GM23338 (cell line): ENCODE results near the gene SPNS3. TPM values are rescaled to one million over a fixed set of nuclear protein-coding genes. Genes with fewer than 3 reads are reported as not detected.

ENCODE experiments used
- ATAC-seq: fragments of 200-7000 bp; cut with Tn5 transposase; 3 replicates; pipeline ENCODE4 v1.9.1; 2020
- DNase-seq: peaks from one replicate; pipeline ENCODE4 v3.0.0-alpha.2; 2015; ENCODE audit warnings: low spot score
- H2AFZ ChIP-seq: fragments of 200-600 bp; sonication (generic); 2 replicates; pipeline ENCODE4 v1.8.0; 2016; ENCODE audit warnings: antibody characterized with exemption, mild to moderate bottlenecking, moderate library complexity
- H3F3A ChIP-seq: fragments of 200-600 bp; sonication (generic); replicated peaks from 2 replicates; pipeline ENCODE4 v1.8.0; 2017; ENCODE audit warnings: antibody characterized with exemption, mixed run types, low read depth
- H3K27ac ChIP-seq: fragments of 200-600 bp; sonication (generic); 2 replicates; pipeline ENCODE4 v1.6.1; 2016; ENCODE audit warnings: low read depth
- H3K27me3 ChIP-seq: fragments of 200-600 bp; sonication (generic); 2 replicates; pipeline ENCODE4 v1.8.0; 2016; ENCODE audit warnings: mild to moderate bottlenecking, mixed run types, moderate library complexity; ENCODE audit not compliant: insufficient read depth
- H3K36me3 ChIP-seq: fragments of 200-600 bp; sonication (generic); 2 replicates; pipeline ENCODE4 v1.8.0; 2016; ENCODE audit warnings: mild to moderate bottlenecking; ENCODE audit not compliant: insufficient read depth
- H3K4me1 ChIP-seq: fragments of 200-600 bp; sonication (generic); 2 replicates; pipeline ENCODE4 v1.8.0; 2016; ENCODE audit warnings: mild to moderate bottlenecking, moderate library complexity; ENCODE audit not compliant: insufficient read depth
- H3K4me2 ChIP-seq: fragments of 200-600 bp; sonication (generic); 2 replicates; pipeline ENCODE4 v1.7.1; 2017; ENCODE audit warnings: mixed run types
- H3K4me3 ChIP-seq: fragments of 200-600 bp; sonication (generic); 2 replicates; pipeline ENCODE4 v1.6.1; 2016; ENCODE audit warnings: mixed run types
- H3K79me2 ChIP-seq: fragments of 200-600 bp; sonication (generic); replicated peaks from 2 replicates; pipeline ENCODE4 v1.8.0; 2017; ENCODE audit warnings: mild to moderate bottlenecking; ENCODE audit not compliant: insufficient read depth
- H3K9me2 ChIP-seq: fragments of 200-600 bp; sonication (generic); 2 replicates; pipeline ENCODE4 v1.8.0; 2017; ENCODE audit not compliant: insufficient read depth
- H4K20me1 ChIP-seq: fragments of 200-600 bp; sonication (generic); replicated peaks from 2 replicates; pipeline ENCODE4 v1.8.0; 2017; ENCODE audit warnings: mild to moderate bottlenecking; ENCODE audit not compliant: insufficient read depth
- H3K27ac Mint-ChIP-seq: 2 replicates; pipeline ENCODE4 v1.8.0; 2020; ENCODE audit warnings: inconsistent platforms, mild to moderate bottlenecking, moderate library complexity, mixed read lengths
- H3K27me3 Mint-ChIP-seq: 3 replicates; pipeline ENCODE4 v1.8.0; 2022; ENCODE audit warnings: low read depth, mild to moderate bottlenecking, moderate library complexity, mixed read lengths, inconsistent platforms; ENCODE audit not compliant: insufficient read depth, poor library complexity
- H3K36me3 Mint-ChIP-seq: 3 replicates; pipeline ENCODE4 v1.8.0; 2021; ENCODE audit warnings: low read depth, mild to moderate bottlenecking, inconsistent platforms, moderate library complexity, mixed read lengths
- H3K4me1 Mint-ChIP-seq: 3 replicates; pipeline ENCODE4 v1.8.0; 2020; ENCODE audit warnings: mild to moderate bottlenecking, inconsistent platforms, mixed read lengths
- H3K4me3 Mint-ChIP-seq: 3 replicates; pipeline ENCODE4 v1.8.0; 2021; ENCODE audit warnings: moderate library complexity, mild to moderate bottlenecking, inconsistent platforms, mixed read lengths
- H3K9me3 Mint-ChIP-seq: 3 replicates; pipeline ENCODE4 v1.8.0; 2020; ENCODE audit warnings: moderate library complexity, mild to moderate bottlenecking, inconsistent platforms, mixed read lengths
- CREB1 ChIP-seq: fragments of 250-450 bp; sonication (Bioruptor Pico); IDR thresholded peaks from 2 replicates; pipeline ENCODE4 v1.5.0; 2020; ENCODE audit warnings: low read depth, mild to moderate bottlenecking, moderate library complexity
- CTCF ChIP-seq, 2 experiments: fragments of 200-600 bp in 1 of 2; sonication (generic) in 1 of 2; conservative IDR thresholded peaks; 2 replicates each; pipeline versions ENCODE4 v1.5.1 to v1.6.1; 2016 to 2017; ENCODE audit warnings: antibody characterized with exemption in 2 of 2, low read depth in 2 of 2, mild to moderate bottlenecking in 2 of 2, moderate library complexity in 1 of 2
- ETS1 ChIP-seq: IDR thresholded peaks from 2 replicates; pipeline ENCODE4 v1.6.1; 2016; ENCODE audit warnings: antibody characterized with exemption
- EZH2 ChIP-seq: fragments of 200-600 bp; sonication (generic); IDR thresholded peaks from one replicate; pipeline ENCODE4 v1.8.0; 2017; ENCODE audit warnings: antibody characterized with exemption, mild to moderate bottlenecking, low read depth; ENCODE audit not compliant: unreplicated experiment
- EZH2phosphoT487 ChIP-seq: fragments of 200-600 bp; sonication (generic); IDR thresholded peaks from one replicate; pipeline ENCODE4 v1.8.1; 2018; ENCODE audit warnings: antibody characterized with exemption; ENCODE audit not compliant: unreplicated experiment
- JUNB ChIP-seq: IDR thresholded peaks from one replicate; pipeline ENCODE4 v1.6.1; 2016; ENCODE audit warnings: antibody characterized with exemption; ENCODE audit not compliant: unreplicated experiment
- NANOG ChIP-seq: IDR thresholded peaks from 2 replicates; pipeline ENCODE4 v1.6.1; 2016; ENCODE audit warnings: antibody characterized with exemption, borderline replicate concordance
- POLR2AphosphoS5 ChIP-seq: IDR thresholded peaks from 2 replicates; pipeline ENCODE4 v1.6.1; 2016; ENCODE audit warnings: antibody characterized with exemption, low read depth
- STAT1 ChIP-seq: IDR thresholded peaks from one replicate; pipeline ENCODE4 v1.6.1; 2016; ENCODE audit warnings: antibody characterized with exemption; ENCODE audit not compliant: unreplicated experiment
- ZNF114 ChIP-seq: fragments of 250-450 bp; sonication (Bioruptor Pico); IDR thresholded peaks from 2 replicates; pipeline ENCODE4 v1.5.0; 2020; ENCODE audit warnings: mild to moderate bottlenecking, moderate library complexity
- ZNF331 ChIP-seq: fragments of 250-450 bp; sonication (Bioruptor Pico); IDR thresholded peaks from 2 replicates; pipeline ENCODE4 v1.5.0; 2020; ENCODE audit warnings: low read depth, mild to moderate bottlenecking, moderate library complexity
- polyA plus RNA-seq: library from polyadenylated mRNA; unstranded; fragments of >200 nt; fragmentation: Nextera tagmentation; extraction: Ambion mirVana; gene quantifications from 2 replicates; pipeline ENCODE4 v1.2.1, GENCODE V29; 2016
- total RNA-seq: library from RNA; depleted of rRNA; stranded (reverse); fragments of >200 nt; shearing (Covaris generic); gene quantifications from 2 replicates; pipeline ENCODE4 v1.2.3, GENCODE V29; 2014
- TF ChIP-seq, protein P1 (sequence below): fragments of 250-450 bp; sonication (Bioruptor Pico); IDR thresholded peaks from 2 replicates; pipeline ENCODE4 v1.5.0; 2020; ENCODE audit warnings: mild to moderate bottlenecking, moderate library complexity
- TF ChIP-seq, protein P2 (sequence below): IDR thresholded peaks from one replicate; pipeline ENCODE4 v1.6.1; 2018; ENCODE audit warnings: antibody characterized with exemption; ENCODE audit not compliant: unreplicated experiment

The SPNS3 gene
- total and polyA plus RNA-seq, 2 experiments from 2014 or later, result not detected

DNA sequence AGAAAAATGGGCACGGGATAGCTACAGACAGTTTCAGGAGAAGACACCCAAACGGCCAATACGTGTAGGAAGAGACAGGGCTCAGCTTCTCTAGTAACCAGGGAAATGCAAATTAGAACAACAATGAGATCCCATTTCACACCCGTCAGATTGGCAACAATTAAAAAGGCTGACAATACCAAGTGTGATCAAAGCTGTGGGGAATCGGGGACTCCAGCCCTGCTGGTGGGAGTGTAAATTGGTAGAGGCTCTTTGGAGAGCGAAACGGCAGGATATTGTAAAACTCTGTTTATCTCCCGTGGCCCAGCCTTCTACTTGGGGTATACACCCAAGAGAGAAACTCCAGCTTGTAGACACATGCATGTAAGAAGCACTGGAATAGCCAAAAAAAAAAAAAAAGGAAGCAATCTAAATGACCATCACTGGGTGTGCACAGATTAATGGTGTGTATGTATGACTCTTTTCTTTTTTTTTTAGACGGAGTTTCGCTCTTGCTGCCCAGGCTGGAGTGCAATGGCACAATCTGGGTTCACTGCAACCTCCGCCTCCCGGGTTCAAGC lies 93.9 kb downstream of the SPNS3 start:
- Mint-ChIP-seq H3K4me1 (peaks cover 12% of the 10 kb centered on the region), H3K27me3 (peaks cover 63% of the 10 kb centered on the region), H3K27ac (no peak overlapping the region), H3K36me3 (no peaks in the 10 kb centered on the region; the same call in 2 of the 3 replicates), H3K4me3 (no peak overlapping the region), H3K9me3 (no peaks in the 10 kb centered on the region)
- no peak overlapping the region for H2AFZ ChIP-seq
- TF ChIP-seq, protein P1, sequence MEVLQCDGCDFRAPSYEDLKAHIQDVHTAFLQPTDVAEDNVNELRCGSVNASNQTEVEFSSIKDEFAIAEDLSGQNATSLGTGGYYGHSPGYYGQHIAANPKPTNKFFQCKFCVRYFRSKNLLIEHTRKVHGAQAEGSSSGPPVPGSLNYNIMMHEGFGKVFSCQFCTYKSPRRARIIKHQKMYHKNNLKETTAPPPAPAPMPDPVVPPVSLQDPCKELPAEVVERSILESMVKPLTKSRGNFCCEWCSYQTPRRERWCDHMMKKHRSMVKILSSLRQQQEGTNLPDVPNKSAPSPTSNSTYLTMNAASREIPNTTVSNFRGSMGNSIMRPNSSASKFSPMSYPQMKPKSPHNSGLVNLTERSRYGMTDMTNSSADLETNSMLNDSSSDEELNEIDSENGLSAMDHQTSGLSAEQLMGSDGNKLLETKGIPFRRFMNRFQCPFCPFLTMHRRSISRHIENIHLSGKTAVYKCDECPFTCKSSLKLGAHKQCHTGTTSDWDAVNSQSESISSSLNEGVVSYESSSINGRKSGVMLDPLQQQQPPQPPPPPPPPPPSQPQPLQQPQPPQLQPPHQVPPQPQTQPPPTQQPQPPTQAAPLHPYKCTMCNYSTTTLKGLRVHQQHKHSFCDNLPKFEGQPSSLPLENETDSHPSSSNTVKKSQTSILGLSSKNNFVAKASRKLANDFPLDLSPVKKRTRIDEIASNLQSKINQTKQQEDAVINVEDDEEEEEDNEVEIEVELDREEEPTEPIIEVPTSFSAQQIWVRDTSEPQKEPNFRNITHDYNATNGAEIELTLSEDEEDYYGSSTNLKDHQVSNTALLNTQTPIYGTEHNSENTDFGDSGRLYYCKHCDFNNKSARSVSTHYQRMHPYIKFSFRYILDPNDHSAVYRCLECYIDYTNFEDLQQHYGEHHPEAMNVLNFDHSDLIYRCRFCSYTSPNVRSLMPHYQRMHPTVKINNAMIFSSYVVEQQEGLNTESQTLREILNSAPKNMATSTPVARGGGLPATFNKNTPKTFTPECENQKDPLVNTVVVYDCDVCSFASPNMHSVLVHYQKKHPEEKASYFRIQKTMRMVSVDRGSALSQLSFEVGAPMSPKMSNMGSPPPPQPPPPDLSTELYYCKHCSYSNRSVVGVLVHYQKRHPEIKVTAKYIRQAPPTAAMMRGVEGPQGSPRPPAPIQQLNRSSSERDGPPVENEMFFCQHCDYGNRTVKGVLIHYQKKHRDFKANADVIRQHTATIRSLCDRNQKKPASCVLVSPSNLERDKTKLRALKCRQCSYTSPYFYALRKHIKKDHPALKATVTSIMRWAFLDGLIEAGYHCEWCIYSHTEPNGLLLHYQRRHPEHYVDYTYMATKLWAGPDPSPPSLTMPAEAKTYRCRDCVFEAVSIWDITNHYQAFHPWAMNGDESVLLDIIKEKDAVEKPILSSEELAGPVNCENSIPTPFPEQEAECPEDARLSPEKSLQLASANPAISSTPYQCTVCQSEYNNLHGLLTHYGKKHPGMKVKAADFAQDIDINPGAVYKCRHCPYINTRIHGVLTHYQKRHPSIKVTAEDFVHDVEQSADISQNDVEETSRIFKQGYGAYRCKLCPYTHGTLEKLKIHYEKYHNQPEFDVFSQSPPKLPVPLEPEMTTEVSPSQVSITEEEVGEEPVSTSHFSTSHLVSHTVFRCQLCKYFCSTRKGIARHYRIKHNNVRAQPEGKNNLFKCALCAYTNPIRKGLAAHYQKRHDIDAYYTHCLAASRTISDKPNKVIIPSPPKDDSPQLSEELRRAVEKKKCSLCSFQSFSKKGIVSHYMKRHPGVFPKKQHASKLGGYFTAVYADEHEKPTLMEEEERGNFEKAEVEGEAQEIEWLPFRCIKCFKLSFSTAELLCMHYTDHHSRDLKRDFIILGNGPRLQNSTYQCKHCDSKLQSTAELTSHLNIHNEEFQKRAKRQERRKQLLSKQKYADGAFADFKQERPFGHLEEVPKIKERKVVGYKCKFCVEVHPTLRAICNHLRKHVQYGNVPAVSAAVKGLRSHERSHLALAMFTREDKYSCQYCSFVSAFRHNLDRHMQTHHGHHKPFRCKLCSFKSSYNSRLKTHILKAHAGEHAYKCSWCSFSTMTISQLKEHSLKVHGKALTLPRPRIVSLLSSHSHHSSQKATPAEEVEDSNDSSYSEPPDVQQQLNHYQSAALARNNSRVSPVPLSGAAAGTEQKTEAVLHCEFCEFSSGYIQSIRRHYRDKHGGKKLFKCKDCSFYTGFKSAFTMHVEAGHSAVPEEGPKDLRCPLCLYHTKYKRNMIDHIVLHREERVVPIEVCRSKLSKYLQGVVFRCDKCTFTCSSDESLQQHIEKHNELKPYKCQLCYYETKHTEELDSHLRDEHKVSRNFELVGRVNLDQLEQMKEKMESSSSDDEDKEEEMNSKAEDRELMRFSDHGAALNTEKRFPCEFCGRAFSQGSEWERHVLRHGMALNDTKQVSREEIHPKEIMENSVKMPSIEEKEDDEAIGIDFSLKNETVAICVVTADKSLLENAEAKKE (CRISPR knock-in tag), result no peak
- TF ChIP-seq ZNF114 (CRISPR knock-in tag), result no peak
- TF ChIP-seq, protein P2, sequence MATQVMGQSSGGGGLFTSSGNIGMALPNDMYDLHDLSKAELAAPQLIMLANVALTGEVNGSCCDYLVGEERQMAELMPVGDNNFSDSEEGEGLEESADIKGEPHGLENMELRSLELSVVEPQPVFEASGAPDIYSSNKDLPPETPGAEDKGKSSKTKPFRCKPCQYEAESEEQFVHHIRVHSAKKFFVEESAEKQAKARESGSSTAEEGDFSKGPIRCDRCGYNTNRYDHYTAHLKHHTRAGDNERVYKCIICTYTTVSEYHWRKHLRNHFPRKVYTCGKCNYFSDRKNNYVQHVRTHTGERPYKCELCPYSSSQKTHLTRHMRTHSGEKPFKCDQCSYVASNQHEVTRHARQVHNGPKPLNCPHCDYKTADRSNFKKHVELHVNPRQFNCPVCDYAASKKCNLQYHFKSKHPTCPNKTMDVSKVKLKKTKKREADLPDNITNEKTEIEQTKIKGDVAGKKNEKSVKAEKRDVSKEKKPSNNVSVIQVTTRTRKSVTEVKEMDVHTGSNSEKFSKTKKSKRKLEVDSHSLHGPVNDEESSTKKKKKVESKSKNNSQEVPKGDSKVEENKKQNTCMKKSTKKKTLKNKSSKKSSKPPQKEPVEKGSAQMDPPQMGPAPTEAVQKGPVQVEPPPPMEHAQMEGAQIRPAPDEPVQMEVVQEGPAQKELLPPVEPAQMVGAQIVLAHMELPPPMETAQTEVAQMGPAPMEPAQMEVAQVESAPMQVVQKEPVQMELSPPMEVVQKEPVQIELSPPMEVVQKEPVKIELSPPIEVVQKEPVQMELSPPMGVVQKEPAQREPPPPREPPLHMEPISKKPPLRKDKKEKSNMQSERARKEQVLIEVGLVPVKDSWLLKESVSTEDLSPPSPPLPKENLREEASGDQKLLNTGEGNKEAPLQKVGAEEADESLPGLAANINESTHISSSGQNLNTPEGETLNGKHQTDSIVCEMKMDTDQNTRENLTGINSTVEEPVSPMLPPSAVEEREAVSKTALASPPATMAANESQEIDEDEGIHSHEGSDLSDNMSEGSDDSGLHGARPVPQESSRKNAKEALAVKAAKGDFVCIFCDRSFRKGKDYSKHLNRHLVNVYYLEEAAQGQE, result no peak
- TF ChIP-seq EZH2phosphoT487, result no peak
- TF ChIP-seq JUNB, result no peak
- no peak for TF ChIP-seq STAT1
- no peak for TF ChIP-seq ZNF331
- TF ChIP-seq NANOG, result no peak
- TF ChIP-seq ETS1, result no peak
- TF ChIP-seq CREB1 (CRISPR knock-in tag), result no peak
- no peak for TF ChIP-seq EZH2
- no peak for TF ChIP-seq POLR2AphosphoS5
- no peak for TF ChIP-seq CTCF (conservative IDR thresholded peaks at IDR 0.05; ENCODE audit: low read depth in 2 of 2)
- H3F3A ChIP-seq, result no peaks in the 10 kb centered on the region
- H3K4me2 ChIP-seq, result no peak overlapping the region
- no peaks in the 10 kb centered on the region for H3K9me2 ChIP-seq
- no peaks in the 10 kb centered on the region for H3K4me1 ChIP-seq
- H3K27me3 ChIP-seq, result peaks cover 86% of the 10 kb centered on the region
- no peak overlapping the region for H3K27ac ChIP-seq
- H3K36me3 ChIP-seq, result no peaks in the 10 kb centered on the region
- peak; percentile 43 for DNase-seq
- no peaks in the 10 kb centered on the region for H3K79me2 ChIP-seq
- no peak overlapping the region for H3K4me3 ChIP-seq
- ATAC-seq, result peak; percentile 26; the same call in 2 of the 3 replicates
- H4K20me1 ChIP-seq, result no peaks in the 10 kb centered on the region
